Ishikawa (cell line): Measurements from ENCODE around the gene LRRC46.

ENCODE experiments used
- CEBPB ChIP-seq: IDR thresholded peaks from 2 replicates; pipeline ENCODE4 v1.6.1; 2012
- YY1 ChIP-seq: IDR thresholded peaks from 2 replicates; pipeline ENCODE4 v1.6.1; 2012; ENCODE audit warnings: low read depth

DNA sequence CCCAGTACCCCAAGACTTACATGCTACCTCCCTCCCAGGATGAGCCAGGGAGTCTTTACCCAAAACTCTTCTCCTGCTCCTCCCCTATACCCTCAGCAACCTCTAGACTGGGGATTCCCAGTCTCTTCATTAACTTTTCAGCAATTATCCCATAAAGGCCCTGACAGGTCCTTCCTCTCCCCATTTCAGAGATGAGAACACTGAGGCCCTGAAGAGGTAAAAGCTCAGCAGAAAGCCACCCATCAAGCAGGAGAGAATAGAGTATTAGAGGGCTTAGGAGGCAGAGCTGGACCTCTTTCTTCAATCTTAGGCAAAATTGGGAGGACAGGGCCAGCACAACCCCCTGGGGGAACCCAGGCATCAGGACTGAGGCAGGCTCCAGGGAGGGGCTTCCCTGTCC lies 25.4 kb downstream of the LRRC46 start:
- TF ChIP-seq CEBPB (no peak), YY1 (no peak)
